ENCODE measurements around the gene POLH.
A peak's percentile ranks its signal among the peaks of the same experiment; 100 is the strongest.
"Not testable (repeated sequence)": the region's sequence is repeated elsewhere in the genome, so short reads cannot be mapped to it uniquely, and the experiment has no call there.

Gene POLH

GRCh38 chr6:43575772-43576551, at the start of gene POLH, which contains the start of gene XPO5:
Gene POLH, plus strand, starts transcription at chr6:43576185. Its CDS starts 6,135 bp downstream, at chr6:43582320.
Gene XPO5, minus strand, starts transcription at chr6:43576038. Its CDS starts 174 bp downstream, at chr6:43575864.
- DNase-seq, result peak; percentile 91

- DNase-seq, result no peak
Observed at GRCh38 chr6:43532201-43532600, 43.8 kb upstream of the POLH start.

- not testable (repeated sequence) for DNase-seq
Observed at GRCh38 chr6:43538986-43539385, 37.0 kb upstream of the POLH start.

- DNase-seq, result not testable (repeated sequence)
Observed at GRCh38 chr6:43539409-43539808, 36.6 kb upstream of the POLH start.

- no peak for DNase-seq
Observed at GRCh38 chr6:43540507-43540906, 35.5 kb upstream of the POLH start.

- no peak for DNase-seq
Observed at GRCh38 chr6:43541774-43542471, 34.1 kb upstream of the POLH start.

- DNase-seq, result no peak
Observed at GRCh38 chr6:43544461-43544860, 31.5 kb upstream of the POLH start.

GRCh38 chr6:43547222-43547621, 28.8 kb upstream of the POLH start:
- DNase-seq, result no peak

- not testable (repeated sequence) for DNase-seq
Observed at GRCh38 chr6:43557620-43558019, 18.4 kb upstream of the POLH start.

GRCh38 chr6:43559328-43559727, 16.7 kb upstream of the POLH start:
- no peak for DNase-seq

- no peak for DNase-seq
Observed at GRCh38 chr6:43570876-43571441, 5.0 kb upstream of the POLH start.

GRCh38 chr6:43572015-43572414, 4.0 kb upstream of the POLH start:
- no peak for DNase-seq

GRCh38 chr6:43575105-43575771, 747 bp upstream of the POLH start:
- DNase-seq, result peak; percentile 43

GRCh38 chr6:43578748-43579147, 2.8 kb downstream of the POLH start:
- no peak for DNase-seq

GRCh38 chr6:43579171-43579570, 3.2 kb downstream of the POLH start:
- no peak for DNase-seq

- no peak for DNase-seq
Observed at GRCh38 chr6:43582911-43583310, 6.9 kb downstream of the POLH start.

GRCh38 chr6:43584892-43585570, 9.0 kb downstream of the POLH start:
- no peak for DNase-seq

GRCh38 chr6:43588194-43588593, 12.2 kb downstream of the POLH start:
- no peak for DNase-seq

GRCh38 chr6:43589564-43589963, 13.6 kb downstream of the POLH start:
- DNase-seq, result not testable (repeated sequence)

- DNase-seq, result no peak
Observed at GRCh38 chr6:43593938-43594337, 18.0 kb downstream of the POLH start.

- no peak for DNase-seq
Observed at GRCh38 chr6:43600595-43600994, 24.6 kb downstream of the POLH start.

- DNase-seq, result no peak
Observed at GRCh38 chr6:43604174-43604573, 28.2 kb downstream of the POLH start.

GRCh38 chr6:43606019-43606418, 30.0 kb downstream of the POLH start:
- DNase-seq, result no peak

Data from NCI-H748 treated with DMSO at 0.1 percent for 48 hours (cell line).